ENCODE measurements around the gene VWA5A.

The VWA5A gene

GRCh38 chr11:124079631-124080326 is 35.5 kb upstream of the VWA5A start:
- DNase-seq (ENCODE audit: low spot score) = no peak
- TF ChIP-seq, protein P1, sequence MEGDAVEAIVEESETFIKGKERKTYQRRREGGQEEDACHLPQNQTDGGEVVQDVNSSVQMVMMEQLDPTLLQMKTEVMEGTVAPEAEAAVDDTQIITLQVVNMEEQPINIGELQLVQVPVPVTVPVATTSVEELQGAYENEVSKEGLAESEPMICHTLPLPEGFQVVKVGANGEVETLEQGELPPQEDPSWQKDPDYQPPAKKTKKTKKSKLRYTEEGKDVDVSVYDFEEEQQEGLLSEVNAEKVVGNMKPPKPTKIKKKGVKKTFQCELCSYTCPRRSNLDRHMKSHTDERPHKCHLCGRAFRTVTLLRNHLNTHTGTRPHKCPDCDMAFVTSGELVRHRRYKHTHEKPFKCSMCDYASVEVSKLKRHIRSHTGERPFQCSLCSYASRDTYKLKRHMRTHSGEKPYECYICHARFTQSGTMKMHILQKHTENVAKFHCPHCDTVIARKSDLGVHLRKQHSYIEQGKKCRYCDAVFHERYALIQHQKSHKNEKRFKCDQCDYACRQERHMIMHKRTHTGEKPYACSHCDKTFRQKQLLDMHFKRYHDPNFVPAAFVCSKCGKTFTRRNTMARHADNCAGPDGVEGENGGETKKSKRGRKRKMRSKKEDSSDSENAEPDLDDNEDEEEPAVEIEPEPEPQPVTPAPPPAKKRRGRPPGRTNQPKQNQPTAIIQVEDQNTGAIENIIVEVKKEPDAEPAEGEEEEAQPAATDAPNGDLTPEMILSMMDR (IDR thresholded peaks at IDR 0.05; ENCODE audit: extremely low read depth, insufficient read depth, missing control alignments) = no peak
- in situ Hi-C loops (cut with MboI; ENCODE audit: low pct_unique_long_range_greater_than_20kb, low sequenced_read_pairs, unreplicated experiment) = no loop called here

DNA sequence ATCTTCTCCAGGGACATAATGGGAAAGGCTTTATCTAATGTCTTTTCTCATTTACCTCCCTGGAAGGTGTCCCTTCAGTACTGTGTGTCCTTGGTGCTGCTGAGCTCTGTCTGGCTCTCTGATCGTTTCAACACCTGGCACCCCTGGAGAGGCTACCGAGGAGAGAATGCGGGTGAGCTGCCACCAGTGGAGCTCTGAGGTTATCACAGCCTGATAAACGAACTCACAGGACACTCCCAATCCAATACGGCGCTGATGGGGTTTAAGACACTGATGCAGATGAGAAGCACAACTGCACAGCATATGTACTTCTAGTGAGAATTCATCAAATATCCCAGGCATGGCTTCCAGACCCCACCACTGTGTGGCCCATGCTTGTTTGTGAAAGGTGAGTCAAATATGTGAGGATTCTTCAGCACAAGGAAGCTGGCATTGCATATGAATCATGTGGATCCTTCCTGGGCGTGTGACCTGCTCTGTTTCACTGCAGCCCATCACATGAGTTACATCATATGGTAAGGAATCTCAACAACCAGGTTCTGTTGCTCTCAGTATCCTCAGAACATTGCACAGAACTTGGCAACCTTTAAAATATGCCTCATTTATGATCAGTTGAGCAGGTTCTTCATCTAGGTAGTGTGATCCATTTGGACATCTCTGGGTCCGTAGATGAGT is 34.8 kb upstream of the VWA5A start:
- in situ Hi-C loops (cut with MboI; ENCODE audit: low pct_unique_long_range_greater_than_20kb, low sequenced_read_pairs, unreplicated experiment) = no loop called here
- DNase-seq (ENCODE audit: low spot score) = no peak
- TF ChIP-seq, protein P1 (IDR thresholded peaks at IDR 0.05; ENCODE audit: extremely low read depth, insufficient read depth, missing control alignments) = no peak

- no peak for DNase-seq (ENCODE audit: low spot score)
- TF ChIP-seq, protein P1 (IDR thresholded peaks at IDR 0.05; ENCODE audit: extremely low read depth, insufficient read depth, missing control alignments) = no peak
- in situ Hi-C loops (cut with MboI; ENCODE audit: low pct_unique_long_range_greater_than_20kb, low sequenced_read_pairs, unreplicated experiment) = no loop called here
Observed at GRCh38 chr11:124081483-124081882, 33.8 kb upstream of the VWA5A start.

DNA sequence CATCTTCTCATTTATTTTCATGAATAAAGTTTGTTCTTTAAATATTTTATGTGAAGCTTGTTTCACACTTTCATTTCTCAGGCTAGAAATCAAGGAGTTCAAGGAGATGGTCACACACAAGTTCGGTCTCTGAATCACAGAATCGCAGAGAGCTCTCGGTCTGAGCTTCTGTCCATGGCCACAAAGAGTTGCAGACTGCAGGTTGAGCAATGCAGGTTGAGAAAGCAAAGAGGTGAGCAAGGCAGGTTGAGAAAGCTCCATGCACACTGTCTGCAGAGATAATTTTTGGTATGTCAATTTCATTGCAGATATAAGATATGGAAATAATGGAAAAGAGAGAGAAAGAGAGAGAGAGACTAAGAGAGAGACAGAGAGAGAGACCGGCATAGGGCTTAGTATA is 32.9 kb upstream of the VWA5A start:
- TF ChIP-seq, protein P1 (IDR thresholded peaks at IDR 0.05; ENCODE audit: extremely low read depth, insufficient read depth, missing control alignments) = no peak
- in situ Hi-C loops (cut with MboI; ENCODE audit: low pct_unique_long_range_greater_than_20kb, low sequenced_read_pairs, unreplicated experiment) = no loop called here
- DNase-seq (ENCODE audit: low spot score) = no peak

- DNase-seq (ENCODE audit: low spot score) = no peak
- in situ Hi-C loops (cut with MboI; ENCODE audit: low pct_unique_long_range_greater_than_20kb, low sequenced_read_pairs, unreplicated experiment) = no loop called here
- TF ChIP-seq, protein P1 (IDR thresholded peaks at IDR 0.05; ENCODE audit: extremely low read depth, insufficient read depth, missing control alignments) = no peak
Observed at GRCh38 chr11:124085583-124085982, 29.7 kb upstream of the VWA5A start.

DNA sequence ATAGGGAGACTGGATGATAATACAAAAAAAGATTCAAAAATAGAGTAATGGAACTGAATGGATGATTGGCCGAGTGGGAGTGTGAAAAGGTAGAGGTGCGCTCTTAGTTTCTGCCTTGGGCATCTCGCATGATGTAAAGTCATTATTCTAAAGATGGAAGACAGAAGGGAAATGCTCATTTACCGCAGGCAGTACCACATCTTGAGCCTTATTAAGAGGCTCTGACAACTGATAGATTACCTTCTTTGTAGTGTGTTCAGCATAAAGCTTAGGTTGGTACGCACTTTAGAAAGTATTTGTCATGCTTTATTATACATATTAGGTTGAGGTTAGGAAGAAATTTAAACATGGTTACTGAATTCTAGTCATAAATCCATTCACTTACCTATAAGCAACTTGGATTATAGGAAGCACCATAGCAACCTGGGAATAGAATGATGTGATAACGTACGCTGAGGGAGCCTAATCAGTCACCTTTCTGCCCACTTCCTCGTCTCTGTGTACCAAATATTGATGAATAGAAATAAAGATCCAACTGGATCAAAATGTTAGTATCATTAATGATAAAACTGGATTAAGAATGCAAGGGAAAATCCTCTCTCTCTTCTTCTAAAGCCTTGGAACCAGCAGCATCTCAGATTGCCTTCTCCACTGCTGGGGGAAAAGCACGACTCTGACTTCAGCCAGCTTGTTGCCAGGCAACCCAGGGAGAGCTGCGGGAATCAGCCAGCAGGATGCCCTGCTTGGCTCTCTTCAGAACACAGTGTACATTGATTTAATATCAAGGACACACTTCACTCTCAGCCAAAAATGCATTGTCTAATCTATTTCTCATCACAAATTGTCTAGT is 29.0 kb upstream of the VWA5A start:
- TF ChIP-seq, protein P1 (IDR thresholded peaks at IDR 0.05; ENCODE audit: extremely low read depth, insufficient read depth, missing control alignments) = no peak
- in situ Hi-C loops (cut with MboI; ENCODE audit: low pct_unique_long_range_greater_than_20kb, low sequenced_read_pairs, unreplicated experiment) = no loop called here
- DNase-seq (ENCODE audit: low spot score) = no peak
